Measurements from ENCODE around the gene RBFOX2.

GRCh38 chr22:35839841-35840301 is 188.8 kb downstream of the RBFOX2 start:
- TF ChIP-seq CTCF (IDR thresholded peaks at IDR 0.05) (no peak), POLR2AphosphoS5 (IDR thresholded peaks at IDR 0.05; ENCODE audit: low read depth, low read length) (no peak; the same call in 1 of the 2 replicates), SMC3 (IDR thresholded peaks at IDR 0.05; ENCODE audit: low read depth, low read length) (no peak), TCF12 (IDR thresholded peaks at IDR 0.05) (no peak), USF2 (IDR thresholded peaks at IDR 0.05; ENCODE audit: borderline replicate concordance, low read depth, low read length) (no peak), SIN3A (IDR thresholded peaks at IDR 0.05; ENCODE audit: borderline replicate concordance, low read depth, low read length) (no peak), FOXM1 (IDR thresholded peaks at IDR 0.05; ENCODE audit: low read depth) (no peak), MAX (IDR thresholded peaks at IDR 0.05; ENCODE audit: low read depth) (no peak), RFX5 (IDR thresholded peaks at IDR 0.05; ENCODE audit: low read length) (no peak), RCOR1 (IDR thresholded peaks at IDR 0.05; ENCODE audit: low read length) (no peak), MEF2A (IDR thresholded peaks at IDR 0.05; ENCODE audit: borderline replicate concordance, low read depth) (no peak), TEAD4 (IDR thresholded peaks at IDR 0.05; ENCODE audit: borderline replicate concordance, insufficient read depth) (no peak), FOXJ3 (CRISPR knock-in tag; IDR thresholded peaks at IDR 0.05) (no peak)
